ENCODE data around the gene C4A. TPM values are rescaled to one million over a fixed set of nuclear protein-coding genes. Genes with fewer than 3 reads are reported as not detected.

C4A gene
- polyA plus RNA-seq, 1 experiment: 7.5 TPM

DNA sequence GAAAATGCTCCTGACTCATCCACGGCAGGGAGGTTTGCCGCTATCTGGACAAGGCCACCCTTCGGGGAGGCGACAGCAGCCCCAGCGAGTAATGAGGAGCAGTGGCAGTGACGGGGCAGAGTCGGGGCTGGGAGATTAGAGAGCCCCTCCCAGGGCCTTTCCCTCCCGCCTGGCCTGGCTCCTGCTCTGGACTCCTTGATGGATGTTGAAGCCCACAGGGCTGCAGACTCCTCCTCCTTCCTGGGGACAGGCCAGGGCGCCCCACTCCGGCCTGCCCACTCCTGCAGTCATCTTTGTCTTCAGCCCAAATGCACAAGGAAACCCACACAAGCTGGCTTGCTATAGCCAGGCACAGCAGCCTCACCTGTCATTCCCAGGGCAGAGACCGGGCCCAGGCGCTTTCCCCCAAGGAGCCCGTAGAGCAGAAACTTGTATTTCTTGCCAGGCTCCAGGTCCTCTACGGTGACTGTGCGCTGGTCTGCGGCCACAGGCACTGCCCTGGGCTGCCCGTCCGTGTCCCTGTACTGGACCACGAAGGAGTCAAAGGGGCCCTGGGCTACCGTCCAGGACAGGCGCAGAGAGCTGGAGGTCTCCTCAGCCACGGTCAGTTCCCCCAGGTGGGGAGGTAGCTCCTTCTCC lies 64.1 kb downstream of the C4A start:
- CTCF ChIA-PET: interaction anchor here (1.2 to 3.1 kb wide), 2 partner anchors 11 to 72 kb away, joined by 3 to 20 read pairs; no protein-coding TSS in a partner anchor
- TF ChIP-seq, protein P1, sequence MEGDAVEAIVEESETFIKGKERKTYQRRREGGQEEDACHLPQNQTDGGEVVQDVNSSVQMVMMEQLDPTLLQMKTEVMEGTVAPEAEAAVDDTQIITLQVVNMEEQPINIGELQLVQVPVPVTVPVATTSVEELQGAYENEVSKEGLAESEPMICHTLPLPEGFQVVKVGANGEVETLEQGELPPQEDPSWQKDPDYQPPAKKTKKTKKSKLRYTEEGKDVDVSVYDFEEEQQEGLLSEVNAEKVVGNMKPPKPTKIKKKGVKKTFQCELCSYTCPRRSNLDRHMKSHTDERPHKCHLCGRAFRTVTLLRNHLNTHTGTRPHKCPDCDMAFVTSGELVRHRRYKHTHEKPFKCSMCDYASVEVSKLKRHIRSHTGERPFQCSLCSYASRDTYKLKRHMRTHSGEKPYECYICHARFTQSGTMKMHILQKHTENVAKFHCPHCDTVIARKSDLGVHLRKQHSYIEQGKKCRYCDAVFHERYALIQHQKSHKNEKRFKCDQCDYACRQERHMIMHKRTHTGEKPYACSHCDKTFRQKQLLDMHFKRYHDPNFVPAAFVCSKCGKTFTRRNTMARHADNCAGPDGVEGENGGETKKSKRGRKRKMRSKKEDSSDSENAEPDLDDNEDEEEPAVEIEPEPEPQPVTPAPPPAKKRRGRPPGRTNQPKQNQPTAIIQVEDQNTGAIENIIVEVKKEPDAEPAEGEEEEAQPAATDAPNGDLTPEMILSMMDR (IDR thresholded peaks at IDR 0.05; ENCODE audit: low read depth, low read length): no peak
- H3K4me3 ChIP-seq (ENCODE audit: low read depth, low read length): no peak overlapping the region
- POLR2A ChIA-PET: no interaction called here
- no peak for DNase-seq (ENCODE audit: low read depth, low spot score)
- H3K9me3 ChIP-seq (ENCODE audit: control insufficient read depth, insufficient read depth, low read length): no peaks in the 10 kb centered on the region
- H3K27ac ChIP-seq (ENCODE audit: low read depth, low read length): no peak overlapping the region
- peaks cover 4% of the 10 kb centered on the region for H3K27me3 ChIP-seq (ENCODE audit: control insufficient read depth, insufficient read depth, low read length)

DNA sequence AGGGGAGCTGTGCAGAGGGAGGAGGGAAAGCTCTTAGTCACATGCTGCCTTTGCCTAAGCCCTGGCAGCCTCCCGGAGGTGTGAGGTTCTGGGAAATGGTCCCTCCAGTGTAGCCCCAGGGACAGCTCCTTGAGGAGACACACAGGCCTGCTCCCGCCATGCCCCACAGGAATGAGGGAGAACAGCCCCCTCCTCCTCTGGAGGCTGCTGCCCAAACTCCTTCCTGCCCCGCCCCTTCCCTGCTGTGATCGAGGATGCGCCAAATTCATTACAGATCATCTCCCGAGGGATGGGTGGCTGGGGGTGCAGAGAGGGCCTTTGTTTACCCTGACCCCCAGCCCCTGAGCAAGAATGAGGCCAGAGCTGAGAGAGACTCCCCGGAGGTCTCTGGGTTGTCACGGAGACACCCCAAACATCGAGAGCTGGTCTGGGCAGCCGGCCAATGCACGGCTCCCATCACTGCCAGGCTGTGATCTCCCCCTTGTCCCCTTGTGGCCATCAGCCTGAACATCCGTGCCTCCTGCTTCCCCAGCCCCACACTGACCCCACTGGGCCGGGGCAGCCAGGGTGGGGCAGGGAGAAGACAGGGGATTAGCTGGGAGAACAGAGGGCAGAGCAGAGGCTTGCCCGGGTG lies 64.7 kb downstream of the C4A start:
- Histone ChIP-seq H3K27me3 (ENCODE audit: control insufficient read depth, insufficient read depth, low read length) (peaks cover 10% of the 10 kb centered on the region), H3K4me3 (ENCODE audit: low read depth, low read length) (no peak overlapping the region), H3K9me3 (ENCODE audit: control insufficient read depth, insufficient read depth, low read length) (no peaks in the 10 kb centered on the region), H3K27ac (ENCODE audit: low read depth, low read length) (no peak overlapping the region)
- DNase-seq (ENCODE audit: low read depth, low spot score): no peak
- CTCF ChIA-PET: interaction anchor here (0.6 to 3.1 kb wide), 3 partner anchors 11 to 71 kb away, joined by 3 to 20 read pairs (median 3); no protein-coding TSS in a partner anchor
- TF ChIP-seq, protein P1 (IDR thresholded peaks at IDR 0.05; ENCODE audit: low read depth, low read length): no peak
- POLR2A ChIA-PET: no interaction called here

DNA sequence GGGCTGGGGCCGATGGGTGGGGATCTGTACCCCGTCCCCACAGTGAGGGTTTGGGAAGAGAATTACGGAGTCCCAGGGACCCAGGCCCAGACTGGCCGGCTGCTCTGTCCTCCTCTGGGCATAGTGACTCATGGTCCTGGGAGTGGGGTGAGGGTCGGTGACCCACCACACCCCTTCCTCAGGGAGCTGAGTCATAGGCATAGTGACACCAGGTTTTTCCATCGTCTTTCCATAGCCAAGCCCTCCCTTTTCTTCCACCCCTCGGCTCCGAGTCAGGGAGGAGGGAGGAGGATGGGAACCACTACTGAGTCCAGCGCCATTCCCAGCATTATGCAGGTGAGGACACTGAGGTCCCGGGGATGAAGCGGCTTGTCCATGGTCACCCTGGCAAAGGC lies 65.2 kb downstream of the C4A start:
- Histone ChIP-seq H3K27ac (ENCODE audit: low read depth, low read length) (no peak overlapping the region), H3K27me3 (ENCODE audit: control insufficient read depth, insufficient read depth, low read length) (peaks cover 16% of the 10 kb centered on the region), H3K4me3 (ENCODE audit: low read depth, low read length) (no peak overlapping the region), H3K9me3 (ENCODE audit: control insufficient read depth, insufficient read depth, low read length) (no peaks in the 10 kb centered on the region)
- no peak for DNase-seq (ENCODE audit: low read depth, low spot score)
- ChIA-PET POLR2A (no interaction called here), CTCF (interaction anchor here (0.6 to 3.1 kb wide), 9 partner anchors 10 to 158 kb away, joined by 3 to 20 read pairs (median 3); no protein-coding TSS in a partner anchor)
- TF ChIP-seq, protein P1 (IDR thresholded peaks at IDR 0.05; ENCODE audit: low read depth, low read length): no peak

DNA sequence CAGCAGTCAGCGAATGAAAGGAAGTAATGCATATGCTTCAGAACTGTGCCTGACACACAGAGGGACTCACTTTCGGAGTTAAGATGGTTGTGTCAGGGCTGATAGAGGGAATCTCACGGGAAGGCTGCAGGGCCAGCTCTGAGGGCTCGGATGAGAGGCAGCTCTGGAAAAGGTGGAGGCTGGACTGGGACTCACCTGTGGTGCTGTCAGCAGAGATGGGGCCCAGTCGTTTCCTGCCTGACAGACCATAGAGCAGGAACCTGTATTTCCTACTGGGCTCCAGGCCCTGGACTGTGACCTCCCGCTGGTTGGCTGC lies 65.6 kb downstream of the C4A start:
- no peak overlapping the region for H3K4me3 ChIP-seq (ENCODE audit: low read depth, low read length)
- CTCF ChIA-PET: interaction anchor here (0.6 to 3.1 kb wide), 17 partner anchors 16 to 159 kb away, joined by 3 to 20 read pairs (median 3); partner anchors contain the start of gene TNXB
- H3K27me3 ChIP-seq (ENCODE audit: control insufficient read depth, insufficient read depth, low read length): peaks cover 19% of the 10 kb centered on the region
- TF ChIP-seq, protein P1 (IDR thresholded peaks at IDR 0.05; ENCODE audit: low read depth, low read length): no peak
- DNase-seq (ENCODE audit: low read depth, low spot score): no peak
- no peaks in the 10 kb centered on the region for H3K9me3 ChIP-seq (ENCODE audit: control insufficient read depth, insufficient read depth, low read length)
- POLR2A ChIA-PET: interaction anchor here (0.5 kb wide), 1 partner anchor 75 kb away, joined by 12 read pairs; no protein-coding TSS in a partner anchor
- no peak overlapping the region for H3K27ac ChIP-seq (ENCODE audit: low read depth, low read length)

All from AG04450 (cell line).